AG04449 (cell line): ENCODE data around the gene B4GALNT3.

Source experiments
- CTCF ChIA-PET: fragments of 350-600 bp; formaldehyde crosslinking; extraction: SDS; loops from one replicate; lab custom pipeline; 2021; ENCODE audit warnings: antibody characterized with exemption; lab: Yijun Ruan, JAX
- POLR2A ChIA-PET: fragments of 400-600, 350-600 bp; formaldehyde crosslinking; extraction: SDS; loops from one replicate; lab custom pipeline; 2020; ENCODE audit warnings: antibody characterized with exemption, inconsistent platforms; lab: Yijun Ruan, JAX
- DNase-seq: peaks from one replicate; pipeline ENCODE4 v3.0.0-alpha.2; 2010; ENCODE audit warnings: low read depth, low spot score
- H3K4me3 ChIP-seq: 2 replicates; pipeline ENCODE4 v1.5.1; 2011; ENCODE audit warnings: low read depth, mild to moderate bottlenecking, control low read depth, low read length
- CTCF ChIP-seq: IDR thresholded peaks from one replicate; pipeline ENCODE4 v1.5.1; 2011; ENCODE audit warnings: mild to moderate bottlenecking, moderate library complexity, low read length, control low read depth, inconsistent platforms; ENCODE audit not compliant: insufficient read depth; ENCODE audit errors: missing control alignments

Gene B4GALNT3

GRCh38 chr12:570921-571794 is 111.4 kb downstream of the B4GALNT3 start:
- no peak for TF ChIP-seq CTCF
- no peak for DNase-seq
- peak overlapping the region; percentile 63 for H3K4me3 ChIP-seq
- POLR2A ChIA-PET: interaction anchor here (0.5 to 1.6 kb wide), 2 partner anchors 83 to 181 kb away, joined by 3 to 11 read pairs; partner anchors contain the start of gene WNK1
- CTCF ChIA-PET: interaction anchor here (0.6 to 16.1 kb wide), 30 partner anchors 8 to 1062 kb away, joined by 3 to 290 read pairs (median 4); partner anchors contain the start of genes RAD52 and WNK1

- no peak for TF ChIP-seq CTCF
- POLR2A ChIA-PET: interaction anchor here (0.5 kb wide), 1 partner anchor 84 kb away, joined by 3 read pairs; no protein-coding TSS in a partner anchor
- no peak overlapping the region for H3K4me3 ChIP-seq
- CTCF ChIA-PET: interaction anchor here (0.6 to 16.1 kb wide), 3 partner anchors 180 to 378 kb away, joined by 3 to 290 read pairs (median 202); partner anchors contain the start of genes RAD52 and WNK1
- no peak for DNase-seq
Observed at GRCh38 chr12:571795-572531, 112.2 kb downstream of the B4GALNT3 start.

- H3K4me3 ChIP-seq: no peak overlapping the region
- no peak for DNase-seq
- ChIA-PET POLR2A (no interaction called here), CTCF (interaction anchor here (0.9 to 16.1 kb wide), 3 partner anchors 119 to 242 kb away, joined by 3 to 290 read pairs (median 202); partner anchors contain the start of gene WNK1)
- TF ChIP-seq CTCF: no peak
Observed at GRCh38 chr12:572532-572899, 112.8 kb downstream of the B4GALNT3 start.

GRCh38 chr12:573232-573631 is 113.5 kb downstream of the B4GALNT3 start:
- no peak overlapping the region for H3K4me3 ChIP-seq
- CTCF ChIA-PET: interaction anchor here (0.9 to 16.1 kb wide), 3 partner anchors 120 to 241 kb away, joined by 3 to 290 read pairs (median 202); partner anchors contain the start of gene WNK1
- DNase-seq: no peak
- POLR2A ChIA-PET: no interaction called here
- no peak for TF ChIP-seq CTCF

GRCh38 chr12:574475-575128 is 114.9 kb downstream of the B4GALNT3 start:
- TF ChIP-seq CTCF: no peak
- DNase-seq: no peak
- POLR2A ChIA-PET: no interaction called here
- H3K4me3 ChIP-seq: no peak overlapping the region
- CTCF ChIA-PET: interaction anchor here (1.0 to 16.1 kb wide), 18 partner anchors 8 to 378 kb away, joined by 3 to 290 read pairs (median 6); partner anchors contain the start of gene WNK1
